MM.1S (cell line): ENCODE measurements around the gene SETD5.

Source experiments
- EZH2 ChIP-seq: fragments of 300-600 bp; sonication (generic); optimal IDR thresholded peaks from 2 replicates; pipeline ENCODE3; 2017; ENCODE audit warnings: low read depth, mild to moderate bottlenecking, antibody characterized with exemption, low read length, mixed read lengths
- EZH2phosphoT487 ChIP-seq: fragments of 300-600 bp; sonication (generic); IDR thresholded peaks from 2 replicates; pipeline ENCODE4 v1.6.1; 2018; ENCODE audit warnings: antibody characterized with exemption, low read length
- TF ChIP-seq, protein P1 (sequence below): fragments of 300-600 bp; sonication (generic); IDR thresholded peaks from 2 replicates; pipeline ENCODE4 v1.5.1; 2016; ENCODE audit warnings: antibody characterized with exemption, low read length, mixed read lengths

GRCh38 chr3:9408061-9408460 lies 10.6 kb downstream of the SETD5 start:
- TF ChIP-seq, protein P1, sequence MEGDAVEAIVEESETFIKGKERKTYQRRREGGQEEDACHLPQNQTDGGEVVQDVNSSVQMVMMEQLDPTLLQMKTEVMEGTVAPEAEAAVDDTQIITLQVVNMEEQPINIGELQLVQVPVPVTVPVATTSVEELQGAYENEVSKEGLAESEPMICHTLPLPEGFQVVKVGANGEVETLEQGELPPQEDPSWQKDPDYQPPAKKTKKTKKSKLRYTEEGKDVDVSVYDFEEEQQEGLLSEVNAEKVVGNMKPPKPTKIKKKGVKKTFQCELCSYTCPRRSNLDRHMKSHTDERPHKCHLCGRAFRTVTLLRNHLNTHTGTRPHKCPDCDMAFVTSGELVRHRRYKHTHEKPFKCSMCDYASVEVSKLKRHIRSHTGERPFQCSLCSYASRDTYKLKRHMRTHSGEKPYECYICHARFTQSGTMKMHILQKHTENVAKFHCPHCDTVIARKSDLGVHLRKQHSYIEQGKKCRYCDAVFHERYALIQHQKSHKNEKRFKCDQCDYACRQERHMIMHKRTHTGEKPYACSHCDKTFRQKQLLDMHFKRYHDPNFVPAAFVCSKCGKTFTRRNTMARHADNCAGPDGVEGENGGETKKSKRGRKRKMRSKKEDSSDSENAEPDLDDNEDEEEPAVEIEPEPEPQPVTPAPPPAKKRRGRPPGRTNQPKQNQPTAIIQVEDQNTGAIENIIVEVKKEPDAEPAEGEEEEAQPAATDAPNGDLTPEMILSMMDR = no peak
- TF ChIP-seq EZH2phosphoT487 (no peak), EZH2 (no peak)
